SK-MEL-5 (cell line): Measurements from ENCODE around the gene EIF3M. TPM values are rescaled to one million over a fixed set of nuclear protein-coding genes. Genes with fewer than 3 reads are reported as not detected.
"Not testable (repeated sequence)": the region's sequence is repeated elsewhere in the genome, so short reads cannot be mapped to it uniquely, and the experiment has no call there.

Experiments
- DNase-seq: peaks from one replicate; pipeline ENCODE4 v3.0.0-alpha.2; 2016; ENCODE audit warnings: low read depth, low spot score
- in situ Hi-C: cut with HindIII; loops from 2 replicates; pipeline ENCODE4 v1.10.0; 2016; ENCODE audit warnings: low sequenced_read_pairs, high pct_unique_total_duplicates, low pct_unique_long_range_greater_than_20kb
- total RNA-seq: library from RNA; depleted of rRNA; stranded (reverse); fragments of >200 nt; shearing (Covaris generic); gene quantifications from 2 replicates; pipeline ENCODE4 v1.2.3, GENCODE V29; 2014

The EIF3M gene
- total RNA-seq, 1 experiment from 2014 or later = 835 TPM

GRCh38 chr11:32581556-32581955 lies 2.1 kb upstream of the EIF3M start:
- in situ Hi-C loops = no loop called here
- no peak for DNase-seq

- peak; percentile 4 for DNase-seq
- in situ Hi-C loops = no loop called here
Observed at GRCh38 chr11:32584921-32585320, 1.3 kb downstream of the EIF3M start.

GRCh38 chr11:32586576-32587190 lies 3.1 kb downstream of the EIF3M start:
- in situ Hi-C loops = no loop called here
- DNase-seq = peak; percentile 72

- no peak for DNase-seq
- in situ Hi-C loops = no loop called here
Observed at GRCh38 chr11:32594272-32594671, 10.6 kb downstream of the EIF3M start.

GRCh38 chr11:32596114-32596513 lies 12.5 kb downstream of the EIF3M start:
- DNase-seq, in situ Hi-C loops: not testable (repeated sequence)

GRCh38 chr11:32597921-32598320 lies 14.3 kb downstream of the EIF3M start:
- in situ Hi-C loops = no loop called here
- DNase-seq = no peak

GRCh38 chr11:32602657-32603415 lies 19.2 kb downstream of the EIF3M start:
- DNase-seq = no peak

GRCh38 chr11:32606220-32606619 lies 22.6 kb downstream of the EIF3M start:
- in situ Hi-C loops = no loop called here

More at GRCh38 chr11:32602657-32603415, 19.2 kb downstream of the EIF3M start:
- in situ Hi-C loops = no loop called here

GRCh38 chr11:32608826-32609225 lies 25.2 kb downstream of the EIF3M start:
- in situ Hi-C loops, DNase-seq: not testable (repeated sequence)

More at GRCh38 chr11:32606220-32606619, 22.6 kb downstream of the EIF3M start:
- no peak for DNase-seq

GRCh38 chr11:32610797-32611352 lies 27.2 kb downstream of the EIF3M start:
- in situ Hi-C loops = no loop called here

GRCh38 chr11:32613500-32614151 lies 30.0 kb downstream of the EIF3M start:
- in situ Hi-C loops = no loop called here
- no peak for DNase-seq

More at GRCh38 chr11:32610797-32611352, 27.2 kb downstream of the EIF3M start:
- no peak for DNase-seq

GRCh38 chr11:32615422-32615821 lies 31.8 kb downstream of the EIF3M start:
- peak; percentile 32 for DNase-seq
- in situ Hi-C loops = no loop called here

GRCh38 chr11:32616903-32617302 lies 33.3 kb downstream of the EIF3M start:
- in situ Hi-C loops = no loop called here
- DNase-seq = no peak

GRCh38 chr11:32630844-32631243 lies 47.2 kb downstream of the EIF3M start:
- in situ Hi-C loops = no loop called here
- DNase-seq = no peak

- DNase-seq = no peak
- in situ Hi-C loops = no loop called here
Observed at GRCh38 chr11:32635819-32636218, 52.2 kb downstream of the EIF3M start.

GRCh38 chr11:32641361-32641760 lies 57.7 kb downstream of the EIF3M start:
- in situ Hi-C loops = no loop called here
- DNase-seq = no peak

- no peak for DNase-seq
- in situ Hi-C loops = no loop called here
Observed at GRCh38 chr11:32643526-32643925, 59.9 kb downstream of the EIF3M start.
